ENCODE measurements around the gene NECTIN2. TPM values are rescaled to one million over a fixed set of nuclear protein-coding genes. Genes with fewer than 3 reads are reported as not detected.
A peak's percentile ranks its signal among the peaks of the same experiment; 100 is the strongest.
"Not testable (repeated sequence)": the region's sequence is repeated elsewhere in the genome, so short reads cannot be mapped to it uniquely, and the experiment has no call there.

The NECTIN2 gene
- total and polyA plus RNA-seq, 10 donors = 14.3 to 136 (median 98.6) TPM

DNA sequence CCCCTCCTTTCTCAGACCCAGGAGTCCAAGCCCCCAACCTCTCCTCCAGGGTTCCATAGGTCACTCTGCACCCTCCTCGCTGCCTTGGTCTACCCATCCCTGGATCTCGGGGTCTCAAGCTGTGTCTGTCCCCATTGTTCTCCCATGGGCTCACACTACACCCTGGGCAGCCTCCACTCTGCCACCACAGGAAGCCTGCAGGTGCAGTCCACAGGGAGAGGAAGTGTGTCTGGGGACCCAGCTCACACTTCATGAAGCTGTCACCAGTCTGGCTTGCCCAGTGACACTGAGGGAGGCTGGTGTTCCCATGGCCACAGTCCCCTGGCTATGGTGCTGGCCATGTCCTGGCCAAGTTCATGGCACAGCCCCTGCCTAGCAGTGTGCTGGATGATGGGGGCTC, 5.3 kb downstream of the NECTIN2 start:
- TF ChIP-seq POLR2A (IDR thresholded peaks at IDR 0.05) (no peak), CTCF (IDR thresholded peaks at IDR 0.05 in 8 of 11, conservative IDR thresholded peaks at IDR 0.05 in 3 of 11) (no peak), POLR2AphosphoS5 (IDR thresholded peaks at IDR 0.05) (no peak)
- peaks cover 0 to 26% (median 5%) of the 10 kb centered on the region in 7 donors for H3K27me3 ChIP-seq (replicated peaks in 1 of 7)
- intact Hi-C loops (cut with DNase I; ENCODE audit: low total_unique reads) = no loop called here
- H3K4me1 ChIP-seq = peaks cover 4 to 93% (median 57%) of the 10 kb centered on the region in 6 donors
- no peak overlapping the region for H3K4me3 ChIP-seq
- peaks cover 0 to 15% (median 0%) of the 10 kb centered on the region in 6 donors for H3K36me3 ChIP-seq
- H3K9me3 ChIP-seq = no peaks in the 10 kb centered on the region
- WGBS, 5 donors = 37 to 46% (median 39%) methylated on average over 2 of the region's 2 CpGs
- no peak for DNase-seq
- H3K27ac ChIP-seq = peak overlapping the region in 4 of 8 donors; percentile 13 to 98 (median 95)

DNA sequence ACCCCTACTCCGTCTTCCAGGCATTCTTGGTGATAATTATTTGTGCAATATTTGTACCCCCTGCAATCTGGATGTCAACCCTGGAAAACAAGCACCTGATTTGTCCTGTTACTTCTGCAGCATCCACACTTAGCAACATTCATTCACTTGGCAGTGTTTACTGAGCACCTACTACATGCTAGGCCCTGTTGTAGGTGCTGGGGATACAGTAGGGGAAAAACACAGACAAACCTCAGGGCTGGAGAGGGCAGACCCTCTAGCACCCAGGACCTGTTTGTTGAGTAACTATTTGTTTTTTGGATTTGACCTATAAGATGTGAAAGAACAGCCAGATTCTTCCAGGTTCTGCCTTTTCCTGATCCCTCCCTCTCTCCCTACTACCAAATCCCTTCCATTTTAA, 9.5 kb downstream of the NECTIN2 start:
- no peaks in the 10 kb centered on the region for H3K27me3 ChIP-seq (replicated peaks in 1 of 7)
- peaks cover 8 to 86% (median 37%) of the 10 kb centered on the region in 6 donors for H3K4me1 ChIP-seq
- H3K9me3 ChIP-seq = no peaks in the 10 kb centered on the region
- TF ChIP-seq POLR2AphosphoS5 (IDR thresholded peaks at IDR 0.05) = no peak
- no peak for TF ChIP-seq CTCF (IDR thresholded peaks at IDR 0.05 in 8 of 11, conservative IDR thresholded peaks at IDR 0.05 in 3 of 11)
- TF ChIP-seq POLR2A (IDR thresholded peaks at IDR 0.05) = no peak
- H3K27ac ChIP-seq = peak overlapping the region in 5 of 8 donors; percentile 71 to 84 (median 74)
- H3K36me3 ChIP-seq = peaks cover 0 to 28% (median 0%) of the 10 kb centered on the region in 6 donors
- no peak overlapping the region for H3K4me3 ChIP-seq
- intact Hi-C loops (cut with DNase I; ENCODE audit: low total_unique reads) = no loop called here
- 71 to 84% (median 73%) methylated on average over 1 of the region's 1 CpG for WGBS, 5 donors
- DNase-seq = no peak

DNA sequence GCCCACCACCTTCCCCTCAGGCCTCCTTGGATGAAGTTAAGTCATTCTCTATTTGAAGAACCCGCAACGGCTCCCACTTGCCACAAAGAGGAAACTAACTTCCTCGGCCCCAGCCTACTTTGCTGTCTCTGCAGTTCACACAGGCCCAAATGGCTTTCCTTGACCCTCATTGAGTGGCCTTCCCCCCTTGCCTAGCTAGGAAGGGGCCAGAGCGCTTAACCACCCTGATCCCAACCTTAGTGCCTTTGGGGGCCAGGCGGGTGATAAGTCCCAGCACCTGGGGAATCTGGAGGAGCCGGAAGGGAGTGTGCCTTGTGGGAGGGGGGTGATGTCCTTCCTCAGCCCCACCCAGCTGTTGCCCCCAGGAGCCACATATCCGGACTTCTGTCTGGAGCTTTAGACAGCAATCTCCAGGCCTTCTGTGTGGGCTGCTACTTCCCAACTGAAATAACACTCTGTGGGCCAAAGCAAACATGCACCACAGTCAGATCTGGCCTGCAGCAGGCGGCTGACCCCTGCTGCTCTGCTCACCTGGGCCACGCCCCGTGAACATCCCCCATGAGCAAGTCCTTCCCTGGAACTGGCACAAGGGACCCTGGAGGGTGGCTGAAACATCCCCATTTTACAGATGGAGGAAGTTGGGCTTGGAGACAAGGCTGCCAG, 10.5 kb downstream of the NECTIN2 start:
- WGBS, 5 donors = 19 to 32% (median 28%) methylated on average over 10 of the region's 10 CpGs
- intact Hi-C loops (cut with DNase I; ENCODE audit: low total_unique reads) = no loop called here
- peaks cover 6 to 76% (median 32%) of the 10 kb centered on the region in 6 donors for H3K4me1 ChIP-seq
- TF ChIP-seq POLR2A (IDR thresholded peaks at IDR 0.05) = no peak
- peak; percentile 39 to 63 (median 50) for TF ChIP-seq POLR2AphosphoS5 (IDR thresholded peaks at IDR 0.05)
- DNase-seq = no peak
- H3K27ac ChIP-seq = peak overlapping the region in 7 of 8 donors; percentile 19 to 84 (median 71)
- H3K36me3 ChIP-seq = peaks cover 0 to 37% (median 0%) of the 10 kb centered on the region in 6 donors
- no peaks in the 10 kb centered on the region for H3K9me3 ChIP-seq
- H3K4me3 ChIP-seq = no peak overlapping the region
- no peaks in the 10 kb centered on the region for H3K27me3 ChIP-seq (replicated peaks in 1 of 7)

DNA sequence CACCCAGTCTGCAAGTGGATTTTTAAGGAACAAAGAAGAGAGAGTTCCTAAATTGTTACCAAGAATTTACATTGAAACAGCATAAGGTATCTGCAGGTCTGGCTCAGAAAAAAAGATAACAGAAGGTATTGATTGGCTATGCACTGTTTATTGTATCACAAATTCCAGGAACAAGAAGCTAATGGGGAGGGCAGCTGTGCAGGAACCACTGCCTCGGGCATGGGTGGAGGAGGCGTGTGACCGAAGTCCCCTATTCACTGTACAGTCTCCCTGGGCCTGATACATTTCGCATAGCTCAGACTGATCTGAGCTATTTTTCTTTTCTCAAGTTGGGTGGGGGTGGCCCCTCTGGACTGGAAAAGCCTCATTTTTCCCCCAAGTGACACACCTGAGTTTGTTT, 11.7 kb downstream of the NECTIN2 start:
- no peak for DNase-seq
- Histone ChIP-seq H3K36me3 (peaks cover 0 to 44% (median 0%) of the 10 kb centered on the region in 6 donors), H3K4me3 (no peak overlapping the region), H3K9me3 (no peaks in the 10 kb centered on the region), H3K27ac (peak overlapping the region in 5 of 8 donors; percentile 71 to 84 (median 74)), H3K4me1 (peaks cover 6 to 65% (median 27%) of the 10 kb centered on the region in 6 donors), H3K27me3 (replicated peaks in 1 of 7) (no peaks in the 10 kb centered on the region)
- TF ChIP-seq CTCF (IDR thresholded peaks at IDR 0.05 in 8 of 11, conservative IDR thresholded peaks at IDR 0.05 in 3 of 11) = no peak
- TF ChIP-seq POLR2A (IDR thresholded peaks at IDR 0.05) = no peak
- no peak for TF ChIP-seq POLR2AphosphoS5 (IDR thresholded peaks at IDR 0.05)
- 63 to 78% (median 74%) methylated on average over 4 of the region's 4 CpGs for WGBS, 5 donors
- intact Hi-C loops (cut with DNase I; ENCODE audit: low total_unique reads) = no loop called here

GRCh38 chr19:44861576-44861975, 15.5 kb downstream of the NECTIN2 start:
- DNase-seq; H3K27me3 ChIP-seq (replicated peaks in 1 of 7); H3K27ac ChIP-seq; H3K4me3 ChIP-seq; intact Hi-C loops (cut with DNase I; ENCODE audit: low total_unique reads); H3K9me3 ChIP-seq: not testable (repeated sequence)
- Histone ChIP-seq H3K36me3 (peaks cover 0 to 47% (median 6%) of the 10 kb centered on the region in 6 donors), H3K4me1 (peaks cover 3 to 49% (median 16%) of the 10 kb centered on the region in 6 donors)
- 78 to 88% (median 82%) methylated on average over 3 of the region's 3 CpGs for WGBS, 5 donors

All from spleen (tissue), 11 donors.